Measurements from ENCODE around the gene HDAC10. TPM values are rescaled to one million over a fixed set of nuclear protein-coding genes. Genes with fewer than 3 reads are reported as not detected.

HDAC10 gene
- total and polyA plus RNA-seq, 7 donors = 4.3 to 19.4 (median 13.5) TPM

DNA sequence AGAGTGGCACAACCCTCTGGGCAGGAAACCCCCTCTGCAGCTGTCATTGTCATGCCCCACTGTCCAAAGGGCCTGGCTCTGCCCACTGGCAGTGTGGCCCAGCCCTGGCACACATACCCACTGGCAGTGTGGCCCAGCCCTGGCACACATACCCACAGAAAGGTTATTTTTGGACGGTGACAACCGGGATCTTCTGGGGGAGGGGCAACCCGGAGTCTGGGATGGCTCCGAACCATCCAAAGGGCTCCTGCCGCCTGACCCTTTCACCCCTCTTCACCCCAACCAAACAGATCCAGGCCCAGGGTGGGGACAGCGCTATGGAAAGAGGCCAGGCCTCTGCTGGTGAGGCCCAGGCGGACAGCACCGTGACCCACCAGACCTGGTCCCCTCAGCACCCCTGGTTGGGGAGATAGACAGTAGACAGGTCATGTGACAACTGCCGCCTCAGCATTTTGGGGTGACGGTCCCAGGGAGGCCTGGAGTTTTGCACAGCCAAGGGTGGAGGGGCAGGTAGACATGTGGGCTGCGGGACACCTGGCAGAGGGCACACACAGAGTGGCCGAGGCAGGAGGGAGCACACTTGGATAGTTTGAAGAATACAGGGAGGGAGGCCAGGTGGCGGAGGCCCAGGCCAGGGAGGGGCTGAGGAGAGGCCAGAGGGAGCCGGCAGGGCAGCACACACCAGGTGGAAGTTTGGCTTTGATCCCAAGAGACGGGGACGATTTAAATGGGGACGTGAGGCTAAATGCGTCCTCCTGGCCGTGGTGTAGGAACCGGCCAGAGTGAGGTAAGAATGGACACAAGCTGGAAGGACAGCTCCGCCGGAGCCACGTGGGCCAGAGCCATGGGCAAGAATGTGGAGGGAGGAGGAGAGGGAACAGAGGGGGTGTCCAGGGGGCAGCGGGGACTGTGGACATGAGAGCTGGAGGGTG is 7.6 kb upstream of the HDAC10 start:
- TF ChIP-seq, protein P1, sequence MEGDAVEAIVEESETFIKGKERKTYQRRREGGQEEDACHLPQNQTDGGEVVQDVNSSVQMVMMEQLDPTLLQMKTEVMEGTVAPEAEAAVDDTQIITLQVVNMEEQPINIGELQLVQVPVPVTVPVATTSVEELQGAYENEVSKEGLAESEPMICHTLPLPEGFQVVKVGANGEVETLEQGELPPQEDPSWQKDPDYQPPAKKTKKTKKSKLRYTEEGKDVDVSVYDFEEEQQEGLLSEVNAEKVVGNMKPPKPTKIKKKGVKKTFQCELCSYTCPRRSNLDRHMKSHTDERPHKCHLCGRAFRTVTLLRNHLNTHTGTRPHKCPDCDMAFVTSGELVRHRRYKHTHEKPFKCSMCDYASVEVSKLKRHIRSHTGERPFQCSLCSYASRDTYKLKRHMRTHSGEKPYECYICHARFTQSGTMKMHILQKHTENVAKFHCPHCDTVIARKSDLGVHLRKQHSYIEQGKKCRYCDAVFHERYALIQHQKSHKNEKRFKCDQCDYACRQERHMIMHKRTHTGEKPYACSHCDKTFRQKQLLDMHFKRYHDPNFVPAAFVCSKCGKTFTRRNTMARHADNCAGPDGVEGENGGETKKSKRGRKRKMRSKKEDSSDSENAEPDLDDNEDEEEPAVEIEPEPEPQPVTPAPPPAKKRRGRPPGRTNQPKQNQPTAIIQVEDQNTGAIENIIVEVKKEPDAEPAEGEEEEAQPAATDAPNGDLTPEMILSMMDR (IDR thresholded peaks at IDR 0.05) = no peak
- Histone ChIP-seq H3K27me3 (ENCODE audit: insufficient read depth in 3 of 3, low read length in 2 of 3) (no peaks in the 10 kb centered on the region), H3K4me3 (peak overlapping the region; percentile 84), H3K36me3 (ENCODE audit: insufficient read depth in 1 of 2, low read depth in 1 of 2) (peaks cover 0 to 28% of the 10 kb centered on the region in 2 donors), H3K27ac (peak overlapping the region; percentile 88), H3K9me3 (no peaks in the 10 kb centered on the region), H3K4me1 (peaks cover 50% of the 10 kb centered on the region)
- intact Hi-C loops (cut with DNase I) = loop anchor here in 1 of 2 donors (10.0 kb wide), 1 partner anchor 246 kb away; the partner anchor contains the start of genes LMF2 and NCAPH2
- 29 to 38% (median 34%) methylated on average over 24 of the region's 24 CpGs for WGBS, 3 donors
- ATAC-seq = peak; percentile 78 to 81 (median 79)
- DNase-seq = peak; percentile 77 to 92

- Histone ChIP-seq H3K36me3 (ENCODE audit: insufficient read depth in 1 of 2, low read depth in 1 of 2) (peaks cover 0 to 33% of the 10 kb centered on the region in 2 donors), H3K4me1 (peaks cover 41% of the 10 kb centered on the region), H3K9me3 (no peaks in the 10 kb centered on the region), H3K27me3 (ENCODE audit: insufficient read depth in 3 of 3, low read length in 2 of 3) (no peaks in the 10 kb centered on the region), H3K4me3 (peak overlapping the region; percentile 47), H3K27ac (peak overlapping the region; percentile 88)
- DNase-seq (peak in 1 of 2 donors; percentile 79), ATAC-seq (peak in 3 of 4 donors; percentile 2 to 19 (median 4))
- WGBS, 3 donors = 29 to 40% (median 35%) methylated on average over 26 to 31 of the region's 31 CpGs
- TF ChIP-seq, protein P1 (IDR thresholded peaks at IDR 0.05) = no peak
- intact Hi-C loops (cut with DNase I) = loop anchor here in 1 of 2 donors (10.0 kb wide), 1 partner anchor 247 kb away; the partner anchor contains the start of genes LMF2 and NCAPH2
Observed at GRCh38 chr22:50257451-50258360, 6.6 kb upstream of the HDAC10 start.

- no peaks in the 10 kb centered on the region for H3K9me3 ChIP-seq
- WGBS, 3 donors = 44 to 59% (median 54%) methylated on average over 15 to 16 of the region's 16 CpGs
- peaks cover 0 to 37% of the 10 kb centered on the region in 2 donors for H3K36me3 ChIP-seq (ENCODE audit: insufficient read depth in 1 of 2, low read depth in 1 of 2)
- peak overlapping the region; percentile 88 for H3K27ac ChIP-seq
- H3K27me3 ChIP-seq (ENCODE audit: insufficient read depth in 3 of 3, low read length in 2 of 3) = no peaks in the 10 kb centered on the region
- DNase-seq (no peak), ATAC-seq (no peak)
- intact Hi-C loops (cut with DNase I) = loop anchor here in 1 of 2 donors (10.0 kb wide), 1 partner anchor 248 kb away; the partner anchor contains the start of genes LMF2 and NCAPH2
- H3K4me1 ChIP-seq = peaks cover 34% of the 10 kb centered on the region
- no peak overlapping the region for H3K4me3 ChIP-seq
- TF ChIP-seq, protein P1 (IDR thresholded peaks at IDR 0.05) = no peak
Observed at GRCh38 chr22:50257041-50257440, 6.0 kb upstream of the HDAC10 start.

DNA sequence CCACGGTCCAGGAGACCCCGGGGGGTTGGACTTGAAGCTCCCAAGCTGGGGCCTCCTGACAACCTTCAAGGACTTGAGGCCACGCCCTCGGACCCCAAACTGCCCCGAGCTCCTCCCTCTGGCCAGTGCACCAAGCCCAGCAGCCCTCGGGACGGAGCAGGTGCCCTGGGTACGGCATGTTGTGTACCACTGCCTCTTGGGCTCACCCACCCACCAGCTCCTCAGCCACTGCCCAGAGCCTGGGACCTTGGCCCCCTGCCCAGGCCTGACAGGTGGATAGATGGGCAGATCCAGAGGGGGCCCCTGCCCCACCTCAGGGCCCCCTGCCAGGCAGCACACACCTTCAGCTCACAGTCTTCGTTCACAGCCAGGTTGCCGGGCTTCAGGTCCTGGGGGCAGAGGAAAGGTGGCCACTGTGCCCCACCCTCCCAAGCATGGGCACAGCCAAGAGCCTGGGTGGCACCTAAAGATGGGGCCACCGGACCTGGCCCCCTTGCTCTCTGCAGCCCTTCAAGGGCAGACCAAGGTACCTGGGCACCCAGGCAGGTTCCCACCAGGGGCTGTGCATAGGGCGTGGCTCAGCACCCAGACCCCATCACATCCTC is 5.3 kb upstream of the HDAC10 start:
- no peak for ATAC-seq

More for the DNA sequence above, 5.3 kb upstream of the HDAC10 start:
- intact Hi-C loops (cut with DNase I) = loop anchor here in 1 of 2 donors (10.0 kb wide), 1 partner anchor 248 kb away; the partner anchor contains the start of genes LMF2 and NCAPH2
- Histone ChIP-seq H3K4me1 (peaks cover 31% of the 10 kb centered on the region), H3K36me3 (ENCODE audit: insufficient read depth in 1 of 2, low read depth in 1 of 2) (peaks cover 0 to 37% of the 10 kb centered on the region in 2 donors), H3K27ac (peak overlapping the region; percentile 88), H3K4me3 (no peak overlapping the region), H3K27me3 (ENCODE audit: insufficient read depth in 3 of 3, low read length in 2 of 3) (no peaks in the 10 kb centered on the region), H3K9me3 (no peaks in the 10 kb centered on the region)
- WGBS, 3 donors = 61 to 75% (median 68%) methylated on average over 7 to 12 of the region's 12 CpGs
- TF ChIP-seq, protein P1 (IDR thresholded peaks at IDR 0.05) = no peak
- no peak for DNase-seq

Data from psoas muscle (tissue), 8 donors.